ENCODE measurements around the gene ESR1. TPM values are rescaled to one million over a fixed set of nuclear protein-coding genes. Genes with fewer than 3 reads are reported as not detected.

ESR1 gene
- total RNA-seq, 4 donors from 2014 or later, result 1.3 to 2.6 (median 2.2) TPM

- Histone ChIP-seq H3K4me1 (peaks cover 3% of the 10 kb centered on the region), H3K4me3 (no peak overlapping the region), H3K27ac (no peak overlapping the region), H3K36me3 (peaks cover 17% of the 10 kb centered on the region), H3K9me3 (no peaks in the 10 kb centered on the region), H3K27me3 (no peaks in the 10 kb centered on the region)
- WGBS, result 79% methylated on average over 5 of the region's 5 CpGs
- DNase-seq (ENCODE audit: low spot score in 2 of 2), result no peak
- TF ChIP-seq POLR2A (IDR thresholded peaks at IDR 0.05) (no peak), POLR2AphosphoS5 (IDR thresholded peaks at IDR 0.05) (no peak), CTCF (IDR thresholded peaks at IDR 0.05) (no peak), EP300 (IDR thresholded peaks at IDR 0.05) (no peak)
Observed at GRCh38 chr6:152118678-152119077, 311.2 kb downstream of the ESR1 start.

- no peak overlapping the region for H3K4me3 ChIP-seq
- H3K36me3 ChIP-seq, result peaks cover 17% of the 10 kb centered on the region
- H3K27me3 ChIP-seq, result no peaks in the 10 kb centered on the region
- WGBS, result 87% methylated on average over 7 of the region's 7 CpGs
- no peak overlapping the region for H3K27ac ChIP-seq
- no peak for DNase-seq (ENCODE audit: low spot score in 2 of 2)
- H3K9me3 ChIP-seq, result no peaks in the 10 kb centered on the region
- TF ChIP-seq CTCF (IDR thresholded peaks at IDR 0.05), result no peak
- no peaks in the 10 kb centered on the region for H3K4me1 ChIP-seq
Observed at GRCh38 chr6:152119831-152120230, 312.3 kb downstream of the ESR1 start.

GRCh38 chr6:152121910-152122309, 314.4 kb downstream of the ESR1 start:
- Histone ChIP-seq H3K36me3 (peaks cover 17% of the 10 kb centered on the region), H3K9me3 (no peaks in the 10 kb centered on the region), H3K27ac (no peak overlapping the region), H3K4me3 (no peak overlapping the region), H3K4me1 (peaks cover 4% of the 10 kb centered on the region), H3K27me3 (no peaks in the 10 kb centered on the region)
- no peak for DNase-seq (ENCODE audit: low spot score in 2 of 2)
- WGBS, result 78% methylated on average over 3 of the region's 3 CpGs
- TF ChIP-seq POLR2A (IDR thresholded peaks at IDR 0.05) (no peak), EP300 (IDR thresholded peaks at IDR 0.05) (no peak), POLR2AphosphoS5 (IDR thresholded peaks at IDR 0.05) (no peak), CTCF (IDR thresholded peaks at IDR 0.05) (no peak)

GRCh38 chr6:152122434-152122833, 315.0 kb downstream of the ESR1 start:
- Histone ChIP-seq H3K27ac (no peak overlapping the region), H3K36me3 (peaks cover 17% of the 10 kb centered on the region), H3K27me3 (no peaks in the 10 kb centered on the region), H3K9me3 (no peaks in the 10 kb centered on the region), H3K4me1 (peaks cover 6% of the 10 kb centered on the region), H3K4me3 (no peak overlapping the region)
- WGBS, result 90% methylated on average over 12 of the region's 12 CpGs
- no peak for TF ChIP-seq CTCF (IDR thresholded peaks at IDR 0.05)
- no peak for TF ChIP-seq POLR2AphosphoS5 (IDR thresholded peaks at IDR 0.05)
- no peak for TF ChIP-seq POLR2A (IDR thresholded peaks at IDR 0.05)
- no peak for TF ChIP-seq EP300 (IDR thresholded peaks at IDR 0.05)
- no peak for DNase-seq (ENCODE audit: low spot score in 2 of 2)

- WGBS, result 91% methylated on average over 3 of the region's 3 CpGs
- peaks cover 17% of the 10 kb centered on the region for H3K36me3 ChIP-seq
- H3K4me3 ChIP-seq, result no peak overlapping the region
- no peak for TF ChIP-seq POLR2AphosphoS5 (IDR thresholded peaks at IDR 0.05)
- TF ChIP-seq CTCF (IDR thresholded peaks at IDR 0.05), result no peak
- TF ChIP-seq EP300 (IDR thresholded peaks at IDR 0.05), result no peak
- TF ChIP-seq POLR2A (IDR thresholded peaks at IDR 0.05), result no peak
- H3K9me3 ChIP-seq, result no peaks in the 10 kb centered on the region
- DNase-seq (ENCODE audit: low spot score in 2 of 2), result no peak
- peaks cover 8% of the 10 kb centered on the region for H3K4me1 ChIP-seq
- H3K27ac ChIP-seq, result no peak overlapping the region
- H3K27me3 ChIP-seq, result no peaks in the 10 kb centered on the region
Observed at GRCh38 chr6:152123076-152123475, 315.6 kb downstream of the ESR1 start.

Data from suprapubic skin (tissue), 4 donors.